Measurements from ENCODE around the gene MAPRE3.
A peak's percentile ranks its signal among the peaks of the same experiment; 100 is the strongest.

The MAPRE3 gene

GRCh38 chr2:26938399-26939118 lies 31.9 kb upstream of the MAPRE3 start:
- H2BK5ac ChIP-seq (ENCODE audit: low read depth, low read length, poor library complexity, severe bottlenecking), result no peak overlapping the region
- H3K79me1 ChIP-seq (replicated peaks; ENCODE audit: low read length, poor library complexity, severe bottlenecking), result no peaks in the 10 kb centered on the region
- 68% methylated on average over 10 of the region's 10 CpGs for WGBS
- no peak overlapping the region for H3K4me2 ChIP-seq (ENCODE audit: low read length, poor library complexity, severe bottlenecking)
- no peak overlapping the region for H4K91ac ChIP-seq (ENCODE audit: low read length)
- no peak overlapping the region for H2BK12ac ChIP-seq (ENCODE audit: low read length in 2 of 2)
- H3K9me3 ChIP-seq (ENCODE audit: control insufficient read depth, low read length), result no peaks in the 10 kb centered on the region
- H3K27me3 ChIP-seq (ENCODE audit: control insufficient read depth in 1 of 2, insufficient read depth in 1 of 2, low read length in 2 of 2), result peaks cover 46 to 64% of the 10 kb centered on the region in 2 experiments
- no peak overlapping the region for H2BK15ac ChIP-seq (ENCODE audit: low read depth, poor library complexity, severe bottlenecking)
- DNase-seq, result no peak
- no peak overlapping the region for H4K8ac ChIP-seq (ENCODE audit: low read length)
- no peak overlapping the region for H3K27ac ChIP-seq (ENCODE audit: low read length, poor library complexity, severe bottlenecking)
- no peak overlapping the region for H3K18ac ChIP-seq (ENCODE audit: low read depth in 1 of 2, low read length in 2 of 2)
- no peaks in the 10 kb centered on the region for H3K36me3 ChIP-seq (ENCODE audit: control insufficient read depth in 1 of 2, insufficient read depth in 2 of 2, low read depth in 1 of 2, low read length in 2 of 2)
- peaks cover 4% of the 10 kb centered on the region for H3K4me1 ChIP-seq (ENCODE audit: control insufficient read depth, insufficient read depth, low read depth, low read length)
- H3K4ac ChIP-seq (ENCODE audit: low read depth in 1 of 2, low read length in 2 of 2), result no peak overlapping the region
- peak overlapping the region in 1 of 2 experiments; percentile 4 for H3K14ac ChIP-seq (ENCODE audit: low read length in 2 of 2)
- no peak overlapping the region for H2AFZ ChIP-seq (ENCODE audit: low read depth, low read length)
- no peak overlapping the region for H3K4me3 ChIP-seq (ENCODE audit: insufficient read depth in 1 of 2, low read depth in 1 of 2, low read length in 2 of 2)
- no peak overlapping the region for H2BK120ac ChIP-seq (ENCODE audit: low read depth, low read length)
- no peak overlapping the region for H2AK5ac ChIP-seq (ENCODE audit: low read length, severe bottlenecking)
- no peak overlapping the region for H3K23ac ChIP-seq (ENCODE audit: low read length in 2 of 2)
- no peak overlapping the region for H3K9ac ChIP-seq (ENCODE audit: low read length)

- Histone ChIP-seq H2AK5ac (ENCODE audit: low read length, severe bottlenecking) (no peak overlapping the region), H3K23ac (ENCODE audit: low read length in 2 of 2) (no peak overlapping the region), H3K27me3 (ENCODE audit: control insufficient read depth in 1 of 2, insufficient read depth in 1 of 2, low read length in 2 of 2) (peaks cover 46 to 62% of the 10 kb centered on the region in 2 experiments), H3K4me2 (ENCODE audit: low read length, poor library complexity, severe bottlenecking) (no peak overlapping the region), H3K9ac (ENCODE audit: low read length) (no peak overlapping the region), H3K9me3 (ENCODE audit: control insufficient read depth, low read length) (no peaks in the 10 kb centered on the region), H3K18ac (ENCODE audit: low read depth in 1 of 2, low read length in 2 of 2) (no peak overlapping the region), H2BK12ac (ENCODE audit: low read length in 2 of 2) (no peak overlapping the region), H3K79me1 (replicated peaks; ENCODE audit: low read length, poor library complexity, severe bottlenecking) (no peaks in the 10 kb centered on the region), H3K4ac (ENCODE audit: low read depth in 1 of 2, low read length in 2 of 2) (no peak overlapping the region), H3K36me3 (ENCODE audit: control insufficient read depth in 1 of 2, insufficient read depth in 2 of 2, low read depth in 1 of 2, low read length in 2 of 2) (no peaks in the 10 kb centered on the region), H4K91ac (ENCODE audit: low read length) (no peak overlapping the region), H2BK120ac (ENCODE audit: low read depth, low read length) (no peak overlapping the region), H3K27ac (ENCODE audit: low read length, poor library complexity, severe bottlenecking) (no peak overlapping the region), H2BK5ac (ENCODE audit: low read depth, low read length, poor library complexity, severe bottlenecking) (no peak overlapping the region), H4K8ac (ENCODE audit: low read length) (no peak overlapping the region), H2BK15ac (ENCODE audit: low read depth, poor library complexity, severe bottlenecking) (no peak overlapping the region), H3K4me3 (ENCODE audit: insufficient read depth in 1 of 2, low read depth in 1 of 2, low read length in 2 of 2) (no peak overlapping the region), H2AFZ (ENCODE audit: low read depth, low read length) (no peak overlapping the region), H3K4me1 (ENCODE audit: control insufficient read depth, insufficient read depth, low read depth, low read length) (peaks cover 4% of the 10 kb centered on the region), H3K14ac (ENCODE audit: low read length in 2 of 2) (no peak overlapping the region)
- DNase-seq, result no peak
- 88% methylated on average over 8 of the region's 9 CpGs for WGBS
Measured at GRCh38 chr2:26940001-26940400, 30.4 kb upstream of the MAPRE3 start.

- H3K18ac ChIP-seq (ENCODE audit: low read depth in 1 of 2, low read length in 2 of 2), result no peak overlapping the region
- H3K23ac ChIP-seq (ENCODE audit: low read length in 2 of 2), result no peak overlapping the region
- H3K4me1 ChIP-seq (ENCODE audit: control insufficient read depth, insufficient read depth, low read depth, low read length), result peaks cover 4% of the 10 kb centered on the region
- no peaks in the 10 kb centered on the region for H3K36me3 ChIP-seq (ENCODE audit: control insufficient read depth in 1 of 2, insufficient read depth in 2 of 2, low read depth in 1 of 2, low read length in 2 of 2)
- H2BK120ac ChIP-seq (ENCODE audit: low read depth, low read length), result no peak overlapping the region
- no peak overlapping the region for H3K4me2 ChIP-seq (ENCODE audit: low read length, poor library complexity, severe bottlenecking)
- no peak overlapping the region for H3K27ac ChIP-seq (ENCODE audit: low read length, poor library complexity, severe bottlenecking)
- H3K79me1 ChIP-seq (replicated peaks; ENCODE audit: low read length, poor library complexity, severe bottlenecking), result no peaks in the 10 kb centered on the region
- H4K91ac ChIP-seq (ENCODE audit: low read length), result no peak overlapping the region
- no peak overlapping the region for H2AFZ ChIP-seq (ENCODE audit: low read depth, low read length)
- no peak overlapping the region for H3K14ac ChIP-seq (ENCODE audit: low read length in 2 of 2)
- H3K9ac ChIP-seq (ENCODE audit: low read length), result no peak overlapping the region
- no peaks in the 10 kb centered on the region for H3K9me3 ChIP-seq (ENCODE audit: control insufficient read depth, low read length)
- H2BK15ac ChIP-seq (ENCODE audit: low read depth, poor library complexity, severe bottlenecking), result no peak overlapping the region
- H2AK5ac ChIP-seq (ENCODE audit: low read length, severe bottlenecking), result no peak overlapping the region
- H3K4me3 ChIP-seq (ENCODE audit: insufficient read depth in 1 of 2, low read depth in 1 of 2, low read length in 2 of 2), result no peak overlapping the region
- H3K4ac ChIP-seq (ENCODE audit: low read depth in 1 of 2, low read length in 2 of 2), result no peak overlapping the region
- no peak for DNase-seq
- H2BK5ac ChIP-seq (ENCODE audit: low read depth, low read length, poor library complexity, severe bottlenecking), result no peak overlapping the region
- no peak overlapping the region for H2BK12ac ChIP-seq (ENCODE audit: low read length in 2 of 2)
- H3K27me3 ChIP-seq (ENCODE audit: control insufficient read depth in 1 of 2, insufficient read depth in 1 of 2, low read length in 2 of 2), result peaks cover 49 to 62% of the 10 kb centered on the region in 2 experiments
- 88% methylated on average over 3 of the region's 3 CpGs for WGBS
- no peak overlapping the region for H4K8ac ChIP-seq (ENCODE audit: low read length)
Measured at GRCh38 chr2:26941486-26941885, 29.0 kb upstream of the MAPRE3 start.

GRCh38 chr2:26942543-26943295 lies 27.7 kb upstream of the MAPRE3 start:
- Histone ChIP-seq H3K4me2 (ENCODE audit: low read length, poor library complexity, severe bottlenecking) (no peak overlapping the region), H3K27ac (ENCODE audit: low read length, poor library complexity, severe bottlenecking) (no peak overlapping the region), H4K91ac (ENCODE audit: low read length) (no peak overlapping the region), H2BK15ac (ENCODE audit: low read depth, poor library complexity, severe bottlenecking) (no peak overlapping the region), H3K79me1 (replicated peaks; ENCODE audit: low read length, poor library complexity, severe bottlenecking) (no peaks in the 10 kb centered on the region), H2BK5ac (ENCODE audit: low read depth, low read length, poor library complexity, severe bottlenecking) (no peak overlapping the region), H4K8ac (ENCODE audit: low read length) (no peak overlapping the region), H2AK5ac (ENCODE audit: low read length, severe bottlenecking) (no peak overlapping the region), H3K36me3 (ENCODE audit: control insufficient read depth in 1 of 2, insufficient read depth in 2 of 2, low read depth in 1 of 2, low read length in 2 of 2) (no peaks in the 10 kb centered on the region), H3K27me3 (ENCODE audit: control insufficient read depth in 1 of 2, insufficient read depth in 1 of 2, low read length in 2 of 2) (peaks cover 53 to 74% of the 10 kb centered on the region in 2 experiments), H3K9me3 (ENCODE audit: control insufficient read depth, low read length) (no peaks in the 10 kb centered on the region), H3K23ac (ENCODE audit: low read length in 2 of 2) (no peak overlapping the region), H3K9ac (ENCODE audit: low read length) (no peak overlapping the region), H2BK120ac (ENCODE audit: low read depth, low read length) (no peak overlapping the region), H3K4me3 (ENCODE audit: insufficient read depth in 1 of 2, low read depth in 1 of 2, low read length in 2 of 2) (no peak overlapping the region), H3K18ac (ENCODE audit: low read depth in 1 of 2, low read length in 2 of 2) (no peak overlapping the region), H3K4ac (ENCODE audit: low read depth in 1 of 2, low read length in 2 of 2) (no peak overlapping the region), H3K14ac (ENCODE audit: low read length in 2 of 2) (no peak overlapping the region), H2AFZ (ENCODE audit: low read depth, low read length) (no peak overlapping the region), H2BK12ac (ENCODE audit: low read length in 2 of 2) (no peak overlapping the region), H3K4me1 (ENCODE audit: control insufficient read depth, insufficient read depth, low read depth, low read length) (peaks cover 7% of the 10 kb centered on the region)
- 16% methylated on average over 28 of the region's 28 CpGs for WGBS
- DNase-seq, result peak; percentile 54

Data from mesenchymal stem cell (in vitro differentiated cells and primary cell).